ENCODE results near the gene CCDC27.

DNA sequence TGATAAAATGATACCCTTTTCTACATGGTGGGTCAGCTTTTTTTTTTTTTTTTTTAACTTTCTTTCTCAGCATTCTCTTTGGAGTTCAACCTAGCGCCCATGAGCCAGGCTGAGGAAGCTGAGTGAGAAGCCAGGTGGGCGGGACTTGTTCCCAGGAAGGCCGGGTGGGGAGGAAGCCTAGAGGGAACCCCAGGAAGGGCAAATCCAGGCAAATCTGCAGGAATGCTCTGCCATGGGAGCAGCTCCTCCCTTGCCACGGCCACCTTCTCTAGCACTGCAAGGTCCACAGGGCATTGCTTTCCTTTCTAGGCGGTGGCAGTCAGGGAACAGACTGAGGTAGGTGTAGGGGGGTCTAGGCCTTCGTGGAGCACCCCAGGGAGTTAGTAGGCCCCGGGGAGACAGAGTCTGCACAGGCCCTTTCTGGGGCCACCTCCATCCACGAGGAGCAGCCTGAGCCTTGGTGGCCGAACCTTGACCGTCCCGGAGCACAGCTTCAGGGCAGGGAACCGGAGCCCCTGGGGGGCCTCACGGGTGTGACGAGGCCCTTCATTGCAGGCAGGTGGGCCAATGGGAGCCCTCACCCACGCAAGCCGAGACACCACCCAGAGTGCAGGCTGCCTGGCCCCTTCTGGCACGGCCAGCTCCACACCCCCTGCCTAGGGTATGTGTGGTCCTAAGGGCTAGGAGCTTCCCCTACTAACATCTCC, 18.2 kb upstream of the CCDC27 start:
- TF ChIP-seq SP1 (IDR thresholded peaks at IDR 0.05) (no peak), SUZ12 (IDR thresholded peaks at IDR 0.05) (no peak), FOXK2 (IDR thresholded peaks at IDR 0.05) (no peak), BHLHE40 (IDR thresholded peaks at IDR 0.05; ENCODE audit: borderline replicate concordance) (no peak), ARNT (IDR thresholded peaks at IDR 0.05) (no peak), NFRKB (IDR thresholded peaks at IDR 0.05) (no peak), LEF1 (IDR thresholded peaks at IDR 0.05; ENCODE audit: borderline replicate concordance) (no peak), ELF4 (IDR thresholded peaks at IDR 0.05) (no peak), FOXM1 (IDR thresholded peaks at IDR 0.05; ENCODE audit: borderline replicate concordance) (no peak), ZNF384 (IDR thresholded peaks at IDR 0.05) (no peak), L3MBTL2 (conservative IDR thresholded peaks at IDR 0.05) (no peak)
- TF ChIP-seq, protein P1, sequence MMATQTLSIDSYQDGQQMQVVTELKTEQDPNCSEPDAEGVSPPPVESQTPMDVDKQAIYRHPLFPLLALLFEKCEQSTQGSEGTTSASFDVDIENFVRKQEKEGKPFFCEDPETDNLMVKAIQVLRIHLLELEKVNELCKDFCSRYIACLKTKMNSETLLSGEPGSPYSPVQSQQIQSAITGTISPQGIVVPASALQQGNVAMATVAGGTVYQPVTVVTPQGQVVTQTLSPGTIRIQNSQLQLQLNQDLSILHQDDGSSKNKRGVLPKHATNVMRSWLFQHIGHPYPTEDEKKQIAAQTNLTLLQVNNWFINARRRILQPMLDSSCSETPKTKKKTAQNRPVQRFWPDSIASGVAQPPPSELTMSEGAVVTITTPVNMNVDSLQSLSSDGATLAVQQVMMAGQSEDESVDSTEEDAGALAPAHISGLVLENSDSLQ (IDR thresholded peaks at IDR 0.05): no peak
